SU-DHL-6 (cell line): ENCODE data around the gene PBX1.

ENCODE experiments used
- H2AFZ ChIP-seq: fragments of 200-600 bp; sonication (generic); 2 replicates; pipeline ENCODE4 v1.6.1; 2014; ENCODE audit warnings: low read depth, mild to moderate bottlenecking, moderate library complexity, mixed read lengths, antibody characterized with exemption, low read length; ENCODE audit not compliant: severe bottlenecking
- H3F3A ChIP-seq: fragments of 200-600 bp; shearing (Covaris generic); 2 replicates; pipeline ENCODE4 v1.6.0; 2016; ENCODE audit warnings: antibody characterized with exemption, mild to moderate bottlenecking; ENCODE audit not compliant: insufficient read depth
- H3K27ac ChIP-seq: fragments of 200-600 bp; sonication (generic); 2 replicates; pipeline ENCODE4 v1.5.1; 2016; ENCODE audit warnings: low read depth, mild to moderate bottlenecking, low read length, moderate library complexity, mixed read lengths
- H3K27me3 ChIP-seq: fragments of 200-600 bp; sonication (generic), shearing (Covaris generic); 2 replicates; pipeline ENCODE4 v1.6.0; 2014; ENCODE audit warnings: mild to moderate bottlenecking, low read length
- H3K36me3 ChIP-seq: fragments of 200-600 bp; sonication (generic); 2 replicates; pipeline ENCODE4 v1.6.1; 2014; ENCODE audit warnings: mild to moderate bottlenecking, low read length, mixed read lengths
- H3K4me2 ChIP-seq: fragments of 300-600, 200-600 bp; shearing (Covaris generic), sonication (generic); 2 replicates; pipeline ENCODE4 v1.6.0; 2014; ENCODE audit warnings: low read length, low read depth, mild to moderate bottlenecking; ENCODE audit not compliant: poor library complexity, severe bottlenecking
- H3K4me3 ChIP-seq: fragments of 200-600 bp; sonication (generic); 2 replicates; pipeline ENCODE4 v1.5.1; 2014; ENCODE audit warnings: antibody characterized with exemption, low read length, mild to moderate bottlenecking, mixed read lengths; ENCODE audit not compliant: insufficient read depth, poor library complexity, severe bottlenecking
- H3K79me2 ChIP-seq: fragments of 200-600 bp; sonication (generic); 2 replicates; pipeline ENCODE4 v1.6.1; 2014; ENCODE audit warnings: mild to moderate bottlenecking, low read length, moderate library complexity; ENCODE audit not compliant: insufficient read depth
- H3K9ac ChIP-seq: fragments of 200-600 bp; sonication (generic); 2 replicates; pipeline ENCODE4 v1.7.0; 2014; ENCODE audit warnings: mild to moderate bottlenecking, low read length
- H3K9me2 ChIP-seq: fragments of 200-600 bp; sonication (generic); replicated peaks from 2 replicates; pipeline ENCODE4 v1.6.1; 2014; ENCODE audit warnings: low read length; ENCODE audit not compliant: insufficient read depth
- H3K9me3 ChIP-seq: fragments of 200-600 bp; sonication (generic); 2 replicates; pipeline ENCODE4 v1.6.1; 2014; ENCODE audit warnings: low read length, mixed read lengths; ENCODE audit not compliant: insufficient read depth
- H4K20me1 ChIP-seq: fragments of 200-600 bp; sonication (generic); 2 replicates; pipeline ENCODE4 v1.6.1; 2014; ENCODE audit warnings: low read depth, mild to moderate bottlenecking, antibody characterized with exemption, low read length, moderate library complexity, mixed read lengths
- EZH2phosphoT487 ChIP-seq: fragments of 200-600 bp; sonication (generic), shearing (Covaris generic); conservative IDR thresholded peaks from 2 replicates; pipeline ENCODE4 v1.6.1; 2018; ENCODE audit warnings: mild to moderate bottlenecking, antibody characterized with exemption, low read length, moderate library complexity, mixed read lengths
- TF ChIP-seq, protein P1 (sequence below): fragments of 200-600 bp; sonication (generic); IDR thresholded peaks from one replicate; pipeline ENCODE4 v1.5.1; 2017; ENCODE audit warnings: antibody characterized with exemption, mild to moderate bottlenecking, low read length, moderate library complexity; ENCODE audit not compliant: insufficient read depth, poor library complexity, severe bottlenecking

The PBX1 gene

DNA sequence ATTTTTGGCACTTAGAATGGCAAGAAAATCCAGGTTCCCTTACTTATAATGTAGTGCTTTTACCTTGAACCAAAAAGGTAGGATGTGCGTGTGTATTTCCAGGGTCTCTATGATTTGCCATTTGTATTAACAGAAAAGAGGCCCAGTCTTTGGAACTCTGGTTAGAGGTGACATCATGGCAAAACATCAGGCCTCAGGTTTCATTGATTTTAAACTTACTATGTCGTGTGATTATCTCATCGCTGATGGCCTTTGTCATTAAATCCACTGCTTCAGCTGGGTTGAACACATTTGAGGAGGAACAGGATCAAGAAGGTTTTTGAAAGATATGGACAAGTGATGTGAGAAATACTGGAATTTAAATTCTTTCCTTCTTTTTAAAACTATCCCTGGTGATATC lies 95.2 kb downstream of the PBX1 start:
- no peak overlapping the region for H3K9ac ChIP-seq
- H3K36me3 ChIP-seq = no peaks in the 10 kb centered on the region
- no peaks in the 10 kb centered on the region for H3K79me2 ChIP-seq
- no peaks in the 10 kb centered on the region for H3K27me3 ChIP-seq
- H3K4me2 ChIP-seq = no peak overlapping the region
- H4K20me1 ChIP-seq = no peaks in the 10 kb centered on the region
- H3K27ac ChIP-seq = no peak overlapping the region
- H3F3A ChIP-seq = no peaks in the 10 kb centered on the region
- no peak for TF ChIP-seq EZH2phosphoT487
- TF ChIP-seq, protein P1, sequence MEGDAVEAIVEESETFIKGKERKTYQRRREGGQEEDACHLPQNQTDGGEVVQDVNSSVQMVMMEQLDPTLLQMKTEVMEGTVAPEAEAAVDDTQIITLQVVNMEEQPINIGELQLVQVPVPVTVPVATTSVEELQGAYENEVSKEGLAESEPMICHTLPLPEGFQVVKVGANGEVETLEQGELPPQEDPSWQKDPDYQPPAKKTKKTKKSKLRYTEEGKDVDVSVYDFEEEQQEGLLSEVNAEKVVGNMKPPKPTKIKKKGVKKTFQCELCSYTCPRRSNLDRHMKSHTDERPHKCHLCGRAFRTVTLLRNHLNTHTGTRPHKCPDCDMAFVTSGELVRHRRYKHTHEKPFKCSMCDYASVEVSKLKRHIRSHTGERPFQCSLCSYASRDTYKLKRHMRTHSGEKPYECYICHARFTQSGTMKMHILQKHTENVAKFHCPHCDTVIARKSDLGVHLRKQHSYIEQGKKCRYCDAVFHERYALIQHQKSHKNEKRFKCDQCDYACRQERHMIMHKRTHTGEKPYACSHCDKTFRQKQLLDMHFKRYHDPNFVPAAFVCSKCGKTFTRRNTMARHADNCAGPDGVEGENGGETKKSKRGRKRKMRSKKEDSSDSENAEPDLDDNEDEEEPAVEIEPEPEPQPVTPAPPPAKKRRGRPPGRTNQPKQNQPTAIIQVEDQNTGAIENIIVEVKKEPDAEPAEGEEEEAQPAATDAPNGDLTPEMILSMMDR = no peak
- no peaks in the 10 kb centered on the region for H3K9me3 ChIP-seq
- no peak overlapping the region for H3K4me3 ChIP-seq
- H2AFZ ChIP-seq = no peak overlapping the region
- H3K9me2 ChIP-seq = no peaks in the 10 kb centered on the region

DNA sequence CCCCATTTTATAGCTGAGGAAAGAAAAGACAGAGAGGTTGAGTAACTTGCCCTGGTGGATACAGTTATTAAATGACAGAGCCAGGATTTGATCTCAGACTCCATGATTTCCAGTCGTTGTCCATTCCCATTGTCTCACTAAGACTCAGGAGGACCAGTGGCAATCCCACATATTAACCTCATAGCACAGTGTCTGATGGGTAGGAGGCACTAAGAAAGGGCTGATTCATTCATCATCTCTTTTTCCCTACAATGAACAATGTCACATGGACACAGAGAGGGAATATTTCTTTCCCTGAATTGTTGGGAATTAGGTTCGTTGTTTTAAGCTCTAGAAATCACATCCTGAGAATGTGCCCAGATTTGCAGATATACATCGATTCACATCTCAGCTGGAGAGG lies 99.9 kb downstream of the PBX1 start:
- Histone ChIP-seq H3K36me3 (no peaks in the 10 kb centered on the region), H3K4me2 (no peak overlapping the region), H3K4me3 (no peak overlapping the region), H2AFZ (no peak overlapping the region), H3K79me2 (no peaks in the 10 kb centered on the region), H4K20me1 (no peaks in the 10 kb centered on the region), H3F3A (no peaks in the 10 kb centered on the region), H3K9me3 (no peaks in the 10 kb centered on the region), H3K27ac (no peak overlapping the region), H3K9me2 (no peaks in the 10 kb centered on the region), H3K27me3 (no peaks in the 10 kb centered on the region; the same call in 1 of the 2 replicates), H3K9ac (no peak overlapping the region)
- TF ChIP-seq, protein P1 = no peak
- TF ChIP-seq EZH2phosphoT487 = no peak

DNA sequence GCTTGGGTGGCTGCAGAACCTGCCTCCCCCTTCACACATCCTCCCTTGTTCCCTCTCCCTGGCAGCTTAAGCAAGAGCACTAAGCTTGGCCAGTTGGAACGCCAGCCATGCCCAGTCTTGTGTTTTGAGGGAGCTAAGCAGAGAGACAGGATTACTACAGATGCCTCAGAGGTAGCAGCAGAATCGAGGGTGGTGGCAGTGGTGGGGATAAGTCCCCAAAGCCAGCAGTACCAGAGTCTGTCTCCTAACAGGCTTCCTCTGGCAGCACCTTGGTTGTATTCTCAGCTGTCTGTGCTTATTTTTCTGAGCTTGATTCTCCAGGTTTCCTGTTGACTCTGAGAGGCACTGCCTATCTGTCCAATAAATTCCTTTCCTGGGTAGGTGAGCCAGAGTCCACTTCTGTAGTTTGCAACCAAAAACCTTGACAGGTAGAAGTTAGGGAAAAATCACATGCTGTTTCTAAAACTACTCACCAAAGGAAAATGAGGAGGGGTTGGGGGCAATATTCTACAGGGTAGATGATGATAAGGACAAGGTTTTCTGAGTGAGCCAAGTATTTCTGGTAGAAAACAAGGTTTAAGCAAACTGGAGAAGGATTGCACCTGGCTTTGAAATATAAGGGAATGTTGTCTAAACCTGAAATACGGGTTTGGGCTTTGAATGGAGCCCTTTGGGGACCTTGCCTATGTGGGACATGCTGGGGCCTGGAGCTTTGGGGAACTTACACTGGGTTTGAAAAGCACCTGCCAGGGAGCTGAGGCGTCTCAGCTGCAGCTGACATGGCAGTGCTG lies 100.8 kb downstream of the PBX1 start:
- H2AFZ ChIP-seq = no peak overlapping the region
- no peak overlapping the region for H3K4me3 ChIP-seq
- H4K20me1 ChIP-seq = no peaks in the 10 kb centered on the region
- H3K9me3 ChIP-seq = no peaks in the 10 kb centered on the region
- no peak overlapping the region for H3K27ac ChIP-seq
- H3K9ac ChIP-seq = no peak overlapping the region
- H3K9me2 ChIP-seq = no peaks in the 10 kb centered on the region
- no peak overlapping the region for H3K4me2 ChIP-seq
- H3F3A ChIP-seq = no peaks in the 10 kb centered on the region
- no peaks in the 10 kb centered on the region for H3K79me2 ChIP-seq
- H3K27me3 ChIP-seq = no peaks in the 10 kb centered on the region; the same call in 1 of the 2 replicates
- TF ChIP-seq, protein P1 = no peak
- TF ChIP-seq EZH2phosphoT487 = no peak
- H3K36me3 ChIP-seq = no peaks in the 10 kb centered on the region
